Testis (tissue), 2 donors: Measurements from ENCODE around the gene INSM1.

Source experiments
- POLR2A ChIP-seq: fragments of 450-650 bp; IDR thresholded peaks from one replicate; pipeline ENCODE4 v1.6.1; 2017; ENCODE audit warnings: antibody characterized with exemption, mild to moderate bottlenecking, moderate library complexity
- TF ChIP-seq, protein P1 (sequence below), 3 experiments: fragments of 450-650 bp in 2 of 3; fragments of 200-600 bp in 1 of 3; sonication (generic) in 1 of 3; IDR thresholded peaks; one replicate each; pipeline ENCODE4 v1.5.1; 2016 to 2019; ENCODE audit warnings: antibody characterized with exemption in 3 of 3, mild to moderate bottlenecking in 2 of 3, moderate library complexity in 1 of 3

DNA sequence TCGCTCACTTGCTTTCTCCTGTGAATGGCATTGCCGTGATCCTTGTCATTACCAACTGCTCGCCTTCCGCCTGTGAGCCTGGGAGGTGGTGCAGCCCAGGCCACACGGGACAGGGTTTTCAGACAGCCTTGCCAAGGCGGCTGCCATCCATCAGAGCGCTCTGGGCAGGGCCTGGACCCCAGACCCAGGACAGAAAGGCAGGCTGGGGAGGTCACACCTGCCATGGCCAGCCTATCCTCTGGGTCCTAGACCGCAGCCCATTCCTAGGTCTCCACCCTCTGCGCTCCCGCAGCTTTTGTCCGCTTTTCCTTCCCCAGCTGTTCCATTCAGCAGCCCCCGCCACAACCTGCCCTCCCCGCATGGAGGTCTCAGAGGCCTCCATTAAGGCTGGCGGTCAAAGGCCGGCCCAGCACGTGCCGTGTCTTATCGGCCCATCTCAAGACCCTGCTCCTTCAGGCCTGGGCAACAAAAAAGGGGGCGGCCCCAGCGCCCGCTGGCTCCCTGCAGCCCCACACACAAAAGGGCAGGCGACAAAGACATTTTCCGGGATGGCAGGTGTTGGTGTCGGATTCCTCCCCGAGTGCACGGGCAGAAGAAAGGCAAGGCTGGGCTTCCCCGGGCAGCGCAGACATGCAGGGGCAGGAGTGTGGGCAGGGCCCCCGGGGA is 28.1 kb downstream of the INSM1 start:
- TF ChIP-seq, protein P1, sequence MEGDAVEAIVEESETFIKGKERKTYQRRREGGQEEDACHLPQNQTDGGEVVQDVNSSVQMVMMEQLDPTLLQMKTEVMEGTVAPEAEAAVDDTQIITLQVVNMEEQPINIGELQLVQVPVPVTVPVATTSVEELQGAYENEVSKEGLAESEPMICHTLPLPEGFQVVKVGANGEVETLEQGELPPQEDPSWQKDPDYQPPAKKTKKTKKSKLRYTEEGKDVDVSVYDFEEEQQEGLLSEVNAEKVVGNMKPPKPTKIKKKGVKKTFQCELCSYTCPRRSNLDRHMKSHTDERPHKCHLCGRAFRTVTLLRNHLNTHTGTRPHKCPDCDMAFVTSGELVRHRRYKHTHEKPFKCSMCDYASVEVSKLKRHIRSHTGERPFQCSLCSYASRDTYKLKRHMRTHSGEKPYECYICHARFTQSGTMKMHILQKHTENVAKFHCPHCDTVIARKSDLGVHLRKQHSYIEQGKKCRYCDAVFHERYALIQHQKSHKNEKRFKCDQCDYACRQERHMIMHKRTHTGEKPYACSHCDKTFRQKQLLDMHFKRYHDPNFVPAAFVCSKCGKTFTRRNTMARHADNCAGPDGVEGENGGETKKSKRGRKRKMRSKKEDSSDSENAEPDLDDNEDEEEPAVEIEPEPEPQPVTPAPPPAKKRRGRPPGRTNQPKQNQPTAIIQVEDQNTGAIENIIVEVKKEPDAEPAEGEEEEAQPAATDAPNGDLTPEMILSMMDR (IDR thresholded peaks at IDR 0.05): no peak
- TF ChIP-seq POLR2A: no peak
